NCI-H2107 (cell line): Measurements from ENCODE around the gene METTL5.
"Not testable (repeated sequence)": the region's sequence is repeated elsewhere in the genome, so short reads cannot be mapped to it uniquely, and the experiment has no call there.

ENCODE experiments used
- DNase-seq: peaks from one replicate; lab custom pipeline; 2025; lab: John Stamatoyannopoulos, UW

Gene METTL5

GRCh38 chr2:169828141-169828811 lies 3.6 kb upstream of the METTL5 start:
- DNase-seq: no peak

DNA sequence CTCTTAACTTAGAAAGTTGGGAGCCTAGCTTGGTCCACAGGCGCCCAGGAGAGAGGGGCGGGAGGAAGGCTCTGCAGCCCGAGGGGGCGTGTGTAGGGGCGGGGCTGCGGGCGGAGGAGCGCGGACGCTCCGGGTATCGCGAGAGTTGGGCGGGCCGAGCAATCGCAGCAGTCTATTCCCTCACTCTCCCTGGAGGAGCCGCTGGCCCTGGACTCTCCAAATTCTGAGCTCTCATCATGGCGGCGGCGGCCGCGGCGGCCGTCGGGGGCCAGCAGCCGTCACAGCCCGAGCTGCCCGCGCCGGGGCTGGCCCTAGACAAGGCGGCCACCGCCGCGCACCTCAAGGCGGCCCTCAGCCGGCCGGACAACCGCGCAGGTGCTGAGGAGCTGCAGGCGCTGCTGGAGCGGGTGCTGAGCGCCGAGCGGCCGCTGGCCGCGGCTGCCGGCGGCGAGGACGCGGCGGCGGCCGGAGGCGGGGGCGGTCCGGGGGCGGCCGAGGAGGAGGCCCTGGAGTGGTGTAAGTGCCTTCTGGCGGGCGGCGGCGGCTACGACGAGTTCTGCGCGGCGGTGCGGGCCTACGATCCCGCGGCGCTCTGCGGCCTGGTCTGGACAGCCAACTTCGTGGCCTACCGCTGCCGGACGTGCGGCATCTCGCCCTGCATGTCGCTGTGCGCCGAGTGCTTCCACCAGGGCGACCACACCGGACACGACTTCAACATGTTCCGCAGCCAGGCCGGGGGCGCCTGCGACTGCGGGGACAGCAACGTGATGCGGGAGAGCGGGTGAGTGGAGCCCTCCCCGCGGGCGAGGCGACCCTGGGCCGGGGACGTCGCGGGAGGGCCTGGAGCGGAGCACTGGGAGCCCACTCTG lies 2.8 kb upstream of the METTL5 start, which contains the start of gene UBR3:
UBR3 (plus strand) TSS at position 183 of the 869 bp plus-strand sequence; CDS start at position 237, 54 bp downstream.
- DNase-seq: peak; percentile 75

DNA sequence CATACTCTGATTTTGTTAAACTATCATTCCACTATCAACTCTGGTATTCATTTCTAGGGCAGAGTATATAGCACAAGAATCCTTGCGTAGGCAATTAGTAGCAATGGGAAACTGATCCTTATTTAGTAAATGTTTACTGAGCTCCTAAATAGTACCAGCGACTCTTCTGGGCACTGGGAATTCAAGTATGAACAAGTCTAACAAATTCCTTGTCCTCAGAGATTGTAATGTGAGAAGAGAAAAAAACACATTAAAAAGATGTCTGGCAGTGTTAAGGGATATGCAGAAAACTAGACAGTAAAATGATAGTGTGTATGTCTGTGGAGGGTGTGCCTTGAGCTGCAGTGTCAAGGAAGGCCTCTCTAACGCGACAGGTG lies 721 bp downstream of the METTL5 start:
- DNase-seq: no peak

GRCh38 chr2:169822785-169823392 lies 1.8 kb downstream of the METTL5 start:
- DNase-seq: no peak

GRCh38 chr2:169822036-169822435 lies 2.7 kb downstream of the METTL5 start:
- DNase-seq: no peak

DNA sequence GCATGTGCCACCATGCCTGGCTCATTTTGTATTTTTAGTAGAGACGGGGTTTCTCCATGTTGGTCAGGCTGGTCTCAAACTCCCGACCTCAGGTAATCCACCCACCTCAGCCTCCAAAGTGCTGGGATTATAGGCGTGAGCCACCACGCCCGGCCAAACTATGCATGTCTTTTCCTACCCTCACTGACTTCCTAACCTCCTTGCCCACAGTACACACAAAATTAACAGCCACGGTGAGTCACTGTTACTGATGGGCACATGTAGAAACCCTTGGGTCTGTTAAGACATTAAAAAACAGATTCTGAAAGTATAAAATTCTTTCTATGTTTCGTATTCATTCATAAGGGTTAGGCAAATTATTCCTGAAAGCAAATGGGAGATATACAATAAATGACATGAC lies 4.6 kb downstream of the METTL5 start:
- not testable (repeated sequence) for DNase-seq

GRCh38 chr2:169819106-169819505 lies 5.6 kb downstream of the METTL5 start:
- no peak for DNase-seq

DNA sequence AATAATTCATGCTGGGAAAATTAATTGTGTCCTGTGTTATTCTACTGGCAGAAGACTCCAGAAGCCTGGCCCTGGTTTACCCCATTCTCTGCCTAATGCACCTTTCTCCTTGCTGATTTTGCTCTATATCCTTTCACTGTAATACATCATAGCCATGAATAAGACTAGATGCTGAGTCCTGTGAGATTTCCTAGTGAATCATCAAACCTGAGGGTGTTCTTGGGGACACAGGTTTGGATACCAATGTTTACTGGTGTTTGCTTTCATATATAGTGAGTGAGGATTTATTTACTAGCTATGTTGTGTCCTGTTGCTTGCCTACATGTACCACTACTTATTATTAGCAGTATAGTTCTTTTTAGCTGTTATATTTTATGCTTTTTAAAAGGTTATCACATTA lies 6.5 kb downstream of the METTL5 start:
- DNase-seq: no peak

GRCh38 chr2:169817369-169817768 lies 7.3 kb downstream of the METTL5 start:
- not testable (repeated sequence) for DNase-seq

DNA sequence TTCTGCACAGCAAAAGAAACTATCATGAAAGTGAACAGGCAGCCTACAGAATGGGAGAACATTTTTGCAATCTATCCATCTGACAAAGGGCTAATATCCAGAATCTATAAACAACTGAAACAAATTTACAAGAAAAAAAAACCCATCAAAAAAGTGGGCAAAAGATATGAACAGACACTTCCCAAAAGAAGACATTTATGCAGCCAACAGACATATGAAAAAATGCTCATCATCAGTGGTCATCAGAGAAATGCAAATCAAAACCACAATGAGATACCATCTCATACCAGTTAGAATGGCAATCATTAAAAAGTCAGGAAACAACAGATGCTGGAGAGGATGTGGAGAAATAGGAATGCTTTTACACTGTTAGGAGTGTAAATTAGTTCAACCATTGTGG lies 7.7 kb downstream of the METTL5 start:
- not testable (repeated sequence) for DNase-seq

- no peak for DNase-seq
Observed at GRCh38 chr2:169815849-169816248, 8.9 kb downstream of the METTL5 start.

DNA sequence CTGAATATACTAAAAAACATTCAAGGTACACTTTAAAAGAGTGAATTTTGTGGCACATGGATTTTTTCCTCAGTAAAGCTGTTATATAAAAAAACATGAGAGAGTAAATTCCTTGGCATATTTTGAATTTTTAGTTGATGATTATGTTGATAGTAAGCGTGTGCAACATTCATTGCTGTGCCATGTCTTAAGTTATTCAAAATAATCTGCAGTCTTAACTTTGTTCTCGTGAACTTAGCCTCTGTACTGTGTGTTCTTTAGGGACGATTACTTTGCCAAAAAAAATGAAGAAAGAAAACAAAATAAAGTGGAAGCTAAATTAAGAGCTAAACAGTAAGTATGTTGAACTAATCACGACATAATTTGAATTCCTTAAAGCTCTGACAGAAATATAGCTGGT lies 16.5 kb downstream of the METTL5 start:
- DNase-seq: no peak

DNA sequence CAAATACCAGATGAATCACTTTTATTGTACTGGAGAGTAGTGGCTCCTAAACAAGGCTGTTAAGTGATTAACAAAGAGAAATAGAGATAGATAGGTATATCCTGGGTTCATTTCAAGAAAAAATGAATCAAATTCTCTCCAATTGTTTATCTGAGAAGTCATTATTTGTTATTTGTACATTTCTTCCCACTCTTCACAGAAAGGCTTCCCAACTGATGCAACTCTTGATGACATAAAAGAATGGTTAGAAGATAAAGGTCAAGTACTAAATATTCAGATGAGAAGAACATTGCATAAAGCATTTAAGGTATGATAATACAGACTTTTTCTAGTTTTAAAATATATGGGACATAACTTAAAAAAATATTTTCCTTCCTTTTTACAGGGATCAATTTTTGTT lies 18.1 kb downstream of the METTL5 start:
- no peak for DNase-seq

DNA sequence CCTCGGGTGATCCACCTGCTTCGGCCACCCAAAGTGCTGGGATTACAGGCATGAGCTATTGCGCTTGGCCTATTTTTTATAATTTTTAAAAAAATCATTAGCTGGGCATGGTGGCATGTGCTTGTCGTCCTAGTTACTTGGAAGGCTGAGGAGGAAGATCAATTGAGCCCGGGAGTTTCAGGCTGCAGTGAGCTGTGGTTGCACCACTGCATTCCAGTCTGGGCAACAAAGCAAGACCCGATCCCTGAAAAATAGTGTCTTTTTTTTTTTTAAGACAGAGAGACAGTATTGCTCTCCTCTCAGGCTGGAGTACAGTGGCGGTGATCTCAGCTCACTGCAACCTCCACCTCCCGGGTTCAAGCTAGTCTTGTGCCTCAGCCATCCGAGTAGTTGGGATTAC lies 21.2 kb downstream of the METTL5 start:
- DNase-seq: no peak

GRCh38 chr2:169798718-169799592 lies 25.8 kb downstream of the METTL5 start, which contains the start of gene SSB:
TSS of gene SSB (plus strand) at chr2:169798871. CDS start at chr2:169800961, 2,090 bp downstream.
- peak; percentile 75 for DNase-seq

- no peak for DNase-seq
Observed at GRCh38 chr2:169798397-169798717, 26.3 kb downstream of the METTL5 start.

GRCh38 chr2:169797601-169798000 lies 27.1 kb downstream of the METTL5 start:
- no peak for DNase-seq

GRCh38 chr2:169796441-169796840 lies 28.3 kb downstream of the METTL5 start:
- DNase-seq: no peak

DNA sequence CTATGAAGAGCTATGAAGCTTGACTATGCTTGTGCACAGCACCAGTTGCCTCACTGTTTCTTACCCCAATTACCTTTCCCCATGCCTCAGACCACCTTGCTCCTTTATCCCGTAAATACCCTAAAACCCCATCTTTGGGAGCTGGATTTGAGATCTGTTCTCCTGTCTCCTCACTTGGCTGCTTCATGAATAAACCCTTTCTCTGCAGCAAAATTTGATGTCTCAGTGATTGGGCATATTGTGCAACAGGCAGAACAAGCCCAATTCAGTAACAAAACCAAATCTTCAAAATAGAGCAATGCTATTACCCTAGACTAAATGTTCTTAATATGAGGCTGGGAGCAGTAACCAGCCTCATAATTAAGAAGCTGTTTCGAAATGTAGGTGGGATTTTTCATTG lies 29.5 kb downstream of the METTL5 start:
- no peak for DNase-seq

DNA sequence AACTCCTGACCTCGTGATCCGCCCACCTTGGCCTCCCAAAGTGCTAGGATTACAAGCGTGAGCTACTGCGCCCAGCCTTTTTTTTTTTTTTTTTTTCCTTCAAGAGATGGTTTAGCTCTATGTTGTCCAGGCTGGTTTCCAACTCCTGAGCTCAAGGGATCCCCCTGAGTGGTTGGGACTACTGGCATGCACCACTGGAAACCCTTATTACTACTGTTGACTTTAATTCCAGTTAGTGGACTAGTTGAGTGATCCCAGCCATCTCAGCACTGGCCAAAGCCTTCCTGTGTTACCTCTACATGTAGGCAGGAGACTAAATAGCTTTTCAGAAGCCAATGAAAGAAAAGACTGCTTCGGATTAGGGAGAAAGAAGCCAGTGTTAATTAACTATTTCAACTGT lies 34.1 kb downstream of the METTL5 start:
- no peak for DNase-seq

DNA sequence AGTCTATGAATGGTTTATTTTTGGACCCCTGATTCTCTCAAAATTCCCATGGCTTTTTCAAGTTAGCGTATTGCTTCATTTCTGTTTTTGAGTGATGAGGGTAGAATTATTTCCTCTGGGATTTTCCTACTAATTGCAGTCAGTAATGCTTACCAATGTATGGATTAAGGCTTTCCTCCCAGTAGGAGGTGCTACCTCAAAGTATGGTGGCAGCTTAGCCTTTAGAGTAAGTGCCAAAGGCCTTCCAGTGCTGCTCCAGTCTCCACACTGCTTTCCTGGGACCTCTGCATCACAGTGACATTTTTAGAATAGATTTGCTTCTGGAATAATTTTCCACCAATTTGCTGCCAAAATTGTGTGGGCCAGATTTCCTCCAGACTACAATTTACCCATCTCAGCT lies 42.2 kb downstream of the METTL5 start:
- DNase-seq: no peak
